Natural killer cell treated with Interleukin-12 subunit alpha and Interleukin-12 subunit beta and Interleukin-15 and Interleukin-18, amount 100 ng/mL, for 72 hours (primary cell): ENCODE measurements around the gene PHLPP2. TPM values are rescaled to one million over a fixed set of nuclear protein-coding genes. Genes with fewer than 3 reads are reported as not detected.

ENCODE experiments used
- ATAC-seq, 2 donors: fragments of 150-1000 bp; cut with Tn5 transposase in 1 of 2; sonication (Bioruptor Pico), chemical (Tn5 transposase) in 1 of 2; 2 replicates each; pipeline ENCODE4 v1.10.0; 2021
- DNase-seq: peaks from one replicate; pipeline ENCODE4 v3.0.0; 2022; ENCODE audit warnings: low spot score
- H3K27ac Mint-ChIP-seq, 2 donors: 1 replicate in 1 of 2; 2 replicates in 1 of 2; pipeline ENCODE4 v1.8.0; 2022; ENCODE audit warnings: mixed read lengths in 2 of 2, mild to moderate bottlenecking in 1 of 2, moderate library complexity in 1 of 2
- H3K27me3 Mint-ChIP-seq, 2 donors: 1 replicate in 1 of 2; 2 replicates in 1 of 2; pipeline ENCODE4 v1.8.0; 2022; ENCODE audit warnings: mixed read lengths in 2 of 2
- H3K36me3 Mint-ChIP-seq: one replicate; pipeline ENCODE4 v1.8.0; 2022; ENCODE audit warnings: mixed read lengths
- H3K4me1 Mint-ChIP-seq, 2 donors: 1 replicate in 1 of 2; 2 replicates in 1 of 2; pipeline ENCODE4 v1.8.0; 2022; ENCODE audit warnings: low read depth in 2 of 2, mixed read lengths in 2 of 2, mild to moderate bottlenecking in 1 of 2
- H3K4me3 Mint-ChIP-seq: one replicate; pipeline ENCODE4 v1.8.0; 2022; ENCODE audit warnings: mixed read lengths
- H3K9me3 Mint-ChIP-seq: 2 replicates; pipeline ENCODE4 v1.8.0; 2022; ENCODE audit warnings: mixed read lengths
- total RNA-seq, 2 donors: library from RNA; stranded (reverse); gene quantifications; one replicate each; pipeline ENCODE4 v1.2.3, GENCODE V29; 2022

Gene PHLPP2
- total RNA-seq, 2 donors from 2014 or later, result 14.4 to 15.7 TPM

DNA sequence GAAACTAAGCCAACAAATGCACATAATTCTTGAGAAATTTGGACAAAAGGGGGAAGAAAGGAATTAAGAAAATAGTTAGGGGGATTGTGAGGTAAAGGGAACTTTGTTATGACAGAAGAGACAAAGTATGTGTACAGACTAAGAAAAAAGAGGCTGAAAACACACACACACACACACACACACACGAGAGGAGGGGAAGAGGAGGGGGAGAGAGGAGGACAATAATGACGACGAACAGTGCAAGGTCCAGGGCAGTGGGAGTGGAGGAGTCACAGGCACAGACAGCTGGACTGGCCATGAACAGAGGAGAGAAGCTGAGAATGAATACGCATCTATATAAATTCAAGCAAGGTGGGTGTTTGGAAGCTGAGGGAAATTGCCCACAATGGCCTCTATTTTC is 54.0 kb downstream of the PHLPP2 start:
- H3K4me1 Mint-ChIP-seq, result no peaks in the 10 kb centered on the region
- no peak overlapping the region for H3K27ac Mint-ChIP-seq
- no peaks in the 10 kb centered on the region for H3K27me3 Mint-ChIP-seq
- no peaks in the 10 kb centered on the region for H3K9me3 Mint-ChIP-seq
- H3K36me3 Mint-ChIP-seq, result peaks cover 20% of the 10 kb centered on the region
- no peak overlapping the region for H3K4me3 Mint-ChIP-seq
- ATAC-seq (no peak), DNase-seq (no peak)

DNA sequence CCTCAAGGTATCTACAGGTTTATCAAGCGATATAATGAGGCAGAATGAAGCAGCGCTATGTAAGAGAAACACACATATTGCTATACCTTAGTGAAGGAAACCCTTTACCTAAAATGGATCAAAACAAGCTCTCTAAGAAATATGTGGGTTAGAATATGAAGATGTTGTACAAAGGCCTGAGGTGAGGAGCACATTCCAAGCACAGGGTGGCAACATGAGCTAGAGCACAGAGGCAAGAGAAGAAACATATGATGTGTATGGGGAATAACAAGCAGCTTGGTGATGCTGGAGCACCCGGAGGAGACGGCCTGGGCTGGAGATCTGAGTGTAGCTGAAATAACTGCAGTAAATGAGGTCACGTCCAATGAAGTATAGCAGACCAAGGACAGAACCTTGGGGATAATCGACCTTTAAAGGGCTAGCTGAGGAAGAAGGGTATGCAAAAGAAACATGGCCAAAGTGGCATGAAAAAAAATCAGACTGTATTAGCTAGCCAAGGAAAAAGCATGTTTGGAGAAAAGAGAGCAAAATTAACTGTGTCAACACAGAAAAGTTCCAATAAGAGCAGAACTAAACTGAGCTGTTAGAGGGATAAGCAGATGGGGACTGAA is 54.5 kb downstream of the PHLPP2 start:
- Mint-ChIP-seq H3K4me3 (no peak overlapping the region), H3K27ac (no peak overlapping the region), H3K9me3 (no peaks in the 10 kb centered on the region), H3K27me3 (no peaks in the 10 kb centered on the region), H3K4me1 (no peaks in the 10 kb centered on the region), H3K36me3 (peaks cover 20% of the 10 kb centered on the region)
- no peak for DNase-seq
- no peak for ATAC-seq

DNA sequence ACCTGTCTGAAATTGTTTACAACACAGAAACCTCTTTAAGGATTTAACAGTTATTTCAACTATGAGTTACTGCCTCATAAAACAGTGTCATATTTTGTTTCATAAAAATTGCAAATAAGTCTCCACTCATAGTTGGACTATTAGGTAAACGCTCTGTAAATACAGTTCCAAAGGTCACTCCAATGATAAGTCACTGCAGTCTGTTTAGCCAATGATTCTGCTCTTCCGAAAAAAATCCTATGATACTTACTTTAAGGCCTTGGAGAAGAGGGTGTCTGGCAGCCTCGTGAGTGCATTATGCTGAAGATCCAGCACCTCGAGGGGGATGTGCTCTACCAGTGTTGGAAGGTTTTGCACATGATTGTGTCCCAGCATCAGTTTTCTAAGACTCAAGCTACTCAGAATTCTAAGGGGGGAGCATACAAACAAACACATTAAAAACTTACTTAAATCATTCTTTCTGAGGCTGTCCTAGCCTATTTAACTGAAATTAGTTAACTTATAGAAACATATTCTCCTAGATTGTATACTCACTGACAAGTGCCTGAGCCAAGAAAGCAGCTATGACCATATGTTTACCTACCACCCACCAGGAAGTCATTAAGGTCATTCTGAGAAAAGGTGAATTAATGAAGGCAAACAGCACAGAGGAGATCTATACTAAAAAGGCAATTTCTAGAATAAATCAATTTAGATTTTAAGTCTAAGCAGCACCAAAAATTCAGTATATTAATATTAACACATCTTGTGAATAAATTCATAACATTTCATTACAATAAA is 57.4 kb downstream of the PHLPP2 start:
- Mint-ChIP-seq H3K4me3 (no peak overlapping the region), H3K27me3 (no peaks in the 10 kb centered on the region), H3K9me3 (no peaks in the 10 kb centered on the region), H3K4me1 (no peaks in the 10 kb centered on the region), H3K27ac (no peak overlapping the region), H3K36me3 (peaks cover 19% of the 10 kb centered on the region)
- ATAC-seq, result no peak
- no peak for DNase-seq

DNA sequence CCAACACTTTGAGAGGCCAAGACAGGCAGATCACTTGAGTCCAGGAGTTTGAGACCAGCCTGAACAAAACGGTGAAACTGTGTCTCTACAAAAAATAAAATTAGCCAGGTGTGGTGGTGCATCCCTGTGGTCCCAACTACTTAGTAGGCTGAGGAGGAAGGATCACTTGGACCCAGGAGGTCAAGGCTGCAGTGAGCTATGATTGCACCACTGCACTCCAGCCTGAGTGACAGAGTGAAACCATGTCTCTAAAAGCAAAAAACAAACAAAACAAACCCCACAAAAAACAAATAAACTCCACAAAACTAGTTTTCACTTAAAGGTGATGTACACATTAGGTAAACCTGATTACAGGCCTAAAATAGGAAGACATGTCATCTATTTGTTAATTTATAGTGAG is 58.2 kb downstream of the PHLPP2 start:
- Mint-ChIP-seq H3K36me3 (peaks cover 14% of the 10 kb centered on the region), H3K27me3 (no peaks in the 10 kb centered on the region), H3K27ac (no peak overlapping the region), H3K4me1 (no peaks in the 10 kb centered on the region), H3K9me3 (no peaks in the 10 kb centered on the region), H3K4me3 (no peak overlapping the region)
- ATAC-seq (no peak), DNase-seq (no peak)

DNA sequence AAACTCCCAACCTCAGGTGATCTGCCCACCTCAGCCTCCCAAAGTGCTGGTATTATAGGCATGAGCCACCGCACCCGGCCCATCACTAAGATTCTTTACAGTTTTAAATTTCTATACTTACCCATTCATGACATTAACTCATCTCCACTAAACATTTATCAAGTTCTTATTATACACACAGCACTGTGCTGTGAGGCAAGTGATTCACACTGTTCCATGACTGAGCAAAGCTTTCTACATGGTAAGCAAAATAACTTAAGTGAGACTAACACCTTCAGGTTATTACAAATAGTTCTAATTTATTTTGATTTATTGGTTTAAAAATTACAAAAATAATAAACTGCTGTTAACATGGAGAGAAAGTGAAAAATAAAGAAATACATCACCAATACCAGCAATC is 65.0 kb downstream of the PHLPP2 start:
- ATAC-seq, result no peak
- DNase-seq, result no peak
- no peak overlapping the region for H3K4me3 Mint-ChIP-seq
- peaks cover 4% of the 10 kb centered on the region for H3K36me3 Mint-ChIP-seq
- no peaks in the 10 kb centered on the region for H3K4me1 Mint-ChIP-seq
- H3K27ac Mint-ChIP-seq, result no peak overlapping the region
- H3K9me3 Mint-ChIP-seq, result no peaks in the 10 kb centered on the region
- no peaks in the 10 kb centered on the region for H3K27me3 Mint-ChIP-seq

DNA sequence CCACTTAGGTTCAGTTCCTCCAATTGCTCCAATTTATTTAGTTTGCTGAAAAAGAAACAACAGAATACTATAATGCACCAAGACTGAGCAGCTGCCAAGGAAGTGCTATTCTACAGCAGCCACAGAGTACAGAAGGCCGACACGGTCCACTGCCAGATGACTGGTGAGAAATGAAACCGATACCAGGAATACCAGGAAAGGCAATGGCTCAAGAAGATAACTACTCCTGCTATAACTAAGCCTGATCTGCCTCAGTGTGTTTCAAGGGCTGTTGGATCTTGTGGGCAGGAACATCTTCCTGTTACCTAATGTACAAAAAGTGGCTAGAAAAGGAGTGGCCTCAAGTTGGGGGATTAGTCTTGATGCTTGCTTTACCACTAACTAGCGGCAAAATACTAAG is 65.7 kb downstream of the PHLPP2 start:
- no peaks in the 10 kb centered on the region for H3K9me3 Mint-ChIP-seq
- no peak for ATAC-seq
- H3K27me3 Mint-ChIP-seq, result no peaks in the 10 kb centered on the region
- peaks cover 4% of the 10 kb centered on the region for H3K36me3 Mint-ChIP-seq
- no peaks in the 10 kb centered on the region for H3K4me1 Mint-ChIP-seq
- DNase-seq, result no peak
- no peak overlapping the region for H3K4me3 Mint-ChIP-seq
- no peak overlapping the region for H3K27ac Mint-ChIP-seq

DNA sequence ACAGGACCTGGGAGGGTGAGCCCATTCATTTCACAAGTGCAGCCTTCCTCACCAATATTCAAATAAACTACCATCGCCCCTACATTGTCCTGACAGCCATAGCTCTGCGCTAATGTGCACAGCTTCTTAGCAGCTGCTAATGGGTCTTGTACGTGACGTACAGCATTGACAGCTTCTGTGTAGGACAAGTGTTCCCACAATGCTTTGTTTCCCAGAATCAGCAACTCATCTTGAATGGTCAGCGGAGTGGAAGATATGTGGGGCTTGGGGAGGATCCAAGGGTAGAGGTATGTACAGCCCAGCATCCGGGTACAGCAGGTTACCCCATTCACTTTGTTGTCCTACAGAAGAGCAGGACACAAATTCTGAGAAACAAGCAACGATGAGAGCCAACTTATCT is 74.8 kb downstream of the PHLPP2 start:
- ATAC-seq, result no peak
- H3K36me3 Mint-ChIP-seq, result no peaks in the 10 kb centered on the region
- H3K27me3 Mint-ChIP-seq, result no peaks in the 10 kb centered on the region
- H3K9me3 Mint-ChIP-seq, result no peaks in the 10 kb centered on the region
- no peak for DNase-seq
- H3K27ac Mint-ChIP-seq, result no peak overlapping the region
- no peak overlapping the region for H3K4me3 Mint-ChIP-seq
- no peaks in the 10 kb centered on the region for H3K4me1 Mint-ChIP-seq

DNA sequence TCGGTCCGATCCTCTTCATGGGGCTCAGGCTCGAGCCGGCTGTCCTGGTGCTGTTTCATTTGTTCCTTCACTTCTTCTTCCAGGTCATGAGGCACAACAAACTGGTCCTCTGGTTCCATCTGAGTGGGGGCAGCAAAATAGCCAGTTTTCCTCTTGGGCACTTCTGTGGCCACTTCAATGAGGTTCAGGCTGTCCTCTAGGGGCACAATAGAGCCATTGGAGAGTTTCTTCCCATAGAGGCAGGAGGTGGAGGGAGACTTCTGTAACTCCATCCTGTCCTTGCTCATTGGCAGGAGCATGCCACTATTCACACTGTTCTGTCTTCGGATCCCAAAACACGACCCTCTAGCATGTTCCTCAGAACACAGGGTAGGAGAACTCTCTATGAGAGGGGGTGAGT is 75.6 kb downstream of the PHLPP2 start:
- Mint-ChIP-seq H3K4me3 (no peak overlapping the region), H3K9me3 (no peaks in the 10 kb centered on the region), H3K27me3 (no peaks in the 10 kb centered on the region), H3K4me1 (no peaks in the 10 kb centered on the region), H3K27ac (no peak overlapping the region), H3K36me3 (no peaks in the 10 kb centered on the region)
- no peak for DNase-seq
- no peak for ATAC-seq

DNA sequence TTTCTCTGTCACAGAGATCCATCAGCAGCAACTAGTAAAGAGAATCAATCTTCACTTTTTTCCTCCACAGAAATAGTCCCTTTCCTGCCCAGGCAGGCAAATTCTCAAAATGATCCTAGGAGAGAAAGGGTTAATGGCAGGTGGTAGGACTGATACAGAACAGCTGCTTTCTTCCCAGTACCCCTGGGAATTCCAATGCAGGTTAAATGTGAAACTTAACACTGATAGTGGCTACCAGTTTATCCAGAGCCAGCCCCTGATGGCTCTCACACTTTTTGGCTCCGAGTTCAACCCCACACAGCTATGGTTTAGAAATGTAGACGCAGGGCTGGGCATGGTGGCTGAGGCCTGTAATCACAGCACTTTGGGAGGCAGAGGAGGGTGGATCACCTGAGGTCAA is 76.3 kb downstream of the PHLPP2 start:
- ATAC-seq (no peak), DNase-seq (no peak)
- Mint-ChIP-seq H3K27ac (no peak overlapping the region), H3K36me3 (no peaks in the 10 kb centered on the region), H3K4me3 (no peak overlapping the region), H3K9me3 (no peaks in the 10 kb centered on the region), H3K27me3 (no peaks in the 10 kb centered on the region), H3K4me1 (no peaks in the 10 kb centered on the region)

DNA sequence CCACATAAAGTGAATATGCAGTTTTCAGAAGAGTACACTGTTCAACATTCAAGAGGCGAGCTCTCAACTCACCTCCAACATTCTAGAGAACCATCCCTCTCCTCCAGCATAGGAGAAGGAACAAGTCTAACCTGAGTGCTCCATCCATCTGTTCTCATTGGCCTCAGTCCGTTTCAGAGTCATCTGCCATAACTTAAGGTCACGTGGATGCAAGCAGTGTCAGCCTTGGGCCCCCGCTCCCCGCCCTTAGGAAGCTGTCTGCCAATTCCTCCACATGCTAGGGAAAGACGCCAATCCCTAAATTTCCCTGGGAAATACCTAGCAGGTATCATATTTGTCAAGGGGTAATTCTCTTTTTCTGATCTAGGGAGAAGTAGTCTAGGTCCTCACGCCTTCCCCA is 77.1 kb downstream of the PHLPP2 start:
- no peaks in the 10 kb centered on the region for H3K9me3 Mint-ChIP-seq

DNA sequence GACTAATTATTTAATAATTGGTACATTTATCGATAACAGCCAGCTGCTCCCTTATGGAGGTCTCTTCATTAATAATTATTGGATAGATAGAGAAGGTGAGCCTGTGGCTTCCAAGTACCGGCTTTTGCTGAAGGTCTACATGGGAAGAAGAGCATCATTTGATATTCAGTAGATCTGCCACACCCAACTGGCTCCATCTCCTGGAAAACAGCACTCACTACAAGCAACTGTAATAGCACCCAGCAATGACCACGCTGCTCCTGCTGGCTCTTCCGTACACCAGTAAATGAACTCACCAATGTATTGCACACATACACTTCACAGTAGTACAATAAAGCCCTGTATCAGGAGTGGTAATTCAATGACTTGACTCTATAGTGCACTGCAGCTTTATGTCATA is 79.1 kb downstream of the PHLPP2 start:
- Mint-ChIP-seq H3K9me3 (no peaks in the 10 kb centered on the region), H3K36me3 (no peaks in the 10 kb centered on the region)
- ATAC-seq, result no peak

More for the DNA sequence above, 77.1 kb downstream of the PHLPP2 start:
- H3K4me3 Mint-ChIP-seq, result no peak overlapping the region
- H3K27ac Mint-ChIP-seq, result no peak overlapping the region
- ATAC-seq (no peak), DNase-seq (no peak)
- no peaks in the 10 kb centered on the region for H3K4me1 Mint-ChIP-seq
- no peaks in the 10 kb centered on the region for H3K36me3 Mint-ChIP-seq
- no peaks in the 10 kb centered on the region for H3K27me3 Mint-ChIP-seq

DNA sequence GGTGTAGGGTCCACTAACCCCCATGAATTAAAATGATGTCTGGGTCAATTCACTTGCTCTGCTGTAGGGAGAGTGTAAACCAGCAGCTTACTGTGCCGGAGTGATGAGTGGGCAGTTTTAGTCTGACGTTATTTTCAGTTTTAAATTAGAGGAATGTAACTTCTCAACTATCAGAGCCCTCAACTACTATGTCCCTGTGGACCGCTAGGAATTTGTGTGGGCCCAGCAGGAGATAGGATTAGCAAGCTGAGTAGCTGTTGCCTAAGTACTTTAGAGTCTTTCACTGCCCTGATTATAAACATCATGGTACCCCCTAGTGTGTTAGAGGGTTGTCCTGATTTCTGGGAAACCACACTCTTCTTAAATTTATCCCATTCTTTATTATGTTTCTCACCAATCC is 87.1 kb downstream of the PHLPP2 start:
- H3K4me3 Mint-ChIP-seq, result no peak overlapping the region
- H3K27me3 Mint-ChIP-seq, result no peaks in the 10 kb centered on the region
- H3K9me3 Mint-ChIP-seq, result no peaks in the 10 kb centered on the region
- no peaks in the 10 kb centered on the region for H3K36me3 Mint-ChIP-seq
- no peak for DNase-seq
- ATAC-seq, result no peak
- no peaks in the 10 kb centered on the region for H3K4me1 Mint-ChIP-seq
- H3K27ac Mint-ChIP-seq, result no peak overlapping the region

More for the DNA sequence above, 79.1 kb downstream of the PHLPP2 start:
- Mint-ChIP-seq H3K4me1 (no peaks in the 10 kb centered on the region), H3K4me3 (no peak overlapping the region), H3K27me3 (no peaks in the 10 kb centered on the region), H3K27ac (no peak overlapping the region)
- DNase-seq, result no peak

DNA sequence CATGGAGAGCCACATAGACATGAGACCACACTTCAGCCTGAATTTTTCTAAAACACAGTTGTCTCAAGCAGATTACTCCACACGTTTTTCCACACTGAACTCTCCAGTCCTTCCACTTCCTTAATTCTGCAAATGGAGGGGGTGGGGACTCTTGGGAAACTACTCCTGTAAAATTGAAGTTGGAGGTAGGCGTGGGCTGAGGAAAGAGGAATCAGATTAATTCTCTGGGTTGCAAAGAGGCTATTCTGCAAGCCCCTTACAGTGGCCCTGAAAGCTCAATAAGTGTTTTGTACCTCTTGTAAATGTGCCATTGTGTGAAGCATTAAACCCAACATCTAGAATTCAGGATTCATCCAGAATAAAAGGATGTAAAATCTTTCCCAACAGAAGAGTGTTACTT is 88.9 kb downstream of the PHLPP2 start:
- H3K4me1 Mint-ChIP-seq, result no peaks in the 10 kb centered on the region
- no peak for DNase-seq

DNA sequence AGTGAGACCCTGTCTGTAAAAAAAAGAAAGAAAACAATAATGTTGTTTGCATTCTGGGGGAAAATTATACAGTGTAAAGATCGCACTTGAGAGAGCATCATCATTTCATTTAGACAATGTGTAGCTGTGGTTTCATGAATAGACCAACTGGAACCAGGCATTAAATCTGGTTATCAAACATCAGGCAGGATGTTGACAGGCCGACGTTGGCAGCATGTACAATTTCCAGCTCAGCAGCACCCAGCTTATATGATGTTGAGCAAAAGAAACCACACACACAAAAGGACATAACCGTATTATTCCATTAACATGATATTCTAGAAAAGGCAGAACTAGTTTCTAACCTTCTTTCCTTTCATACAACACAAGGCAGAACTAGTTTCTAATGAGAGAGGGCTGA is 92.7 kb downstream of the PHLPP2 start:
- Mint-ChIP-seq H3K4me1 (no peaks in the 10 kb centered on the region), H3K36me3 (no peaks in the 10 kb centered on the region), H3K4me3 (no peak overlapping the region), H3K9me3 (no peaks in the 10 kb centered on the region), H3K27ac (no peak overlapping the region), H3K27me3 (peaks cover 9 to 12% of the 10 kb centered on the region in 2 donors)
- ATAC-seq, result no peak
- DNase-seq, result no peak

More for the DNA sequence above, 88.9 kb downstream of the PHLPP2 start:
- Mint-ChIP-seq H3K27me3 (no peaks in the 10 kb centered on the region), H3K27ac (no peak overlapping the region), H3K36me3 (no peaks in the 10 kb centered on the region), H3K9me3 (no peaks in the 10 kb centered on the region), H3K4me3 (no peak overlapping the region)
- ATAC-seq, result no peak

DNA sequence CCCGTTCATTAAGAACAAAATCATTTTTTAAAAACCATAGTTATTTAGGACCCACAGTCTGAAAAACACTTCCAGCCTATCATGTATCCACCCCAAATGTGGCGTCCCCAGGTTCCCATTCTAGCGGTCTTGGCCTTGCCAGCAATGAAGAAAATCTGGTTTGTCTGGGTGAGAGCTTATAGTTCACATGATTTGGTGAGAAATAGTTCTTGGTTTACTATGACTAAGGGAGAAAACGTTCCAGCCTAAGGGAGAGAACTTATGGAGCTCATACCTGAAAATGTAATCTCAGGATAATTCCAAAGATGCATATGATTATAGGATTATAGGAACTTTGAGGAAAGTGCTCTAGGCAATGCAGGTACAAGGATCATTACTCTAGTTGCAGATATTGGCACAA is 93.7 kb downstream of the PHLPP2 start:
- Mint-ChIP-seq H3K4me1 (no peaks in the 10 kb centered on the region), H3K36me3 (no peaks in the 10 kb centered on the region), H3K4me3 (no peak overlapping the region), H3K27ac (no peak overlapping the region), H3K9me3 (no peaks in the 10 kb centered on the region), H3K27me3 (peaks cover 9 to 12% of the 10 kb centered on the region in 2 donors)
- ATAC-seq (no peak), DNase-seq (no peak)
